H54 (cell line): ENCODE results near the gene APLNR.

Experiments
- DNase-seq: peaks from one replicate; pipeline ENCODE4 v3.0.0; 2011; ENCODE audit warnings: low spot score, mixed read lengths; ENCODE audit not compliant: insufficient read length
- FAIRE-seq: peaks from 3 replicates; lab custom pipeline; 2011; peaks lifted over from hg19 to GRCh38; lab: Jason Lieb, UNC
- POLR2A ChIP-seq: IDR thresholded peaks from 2 replicates; pipeline ENCODE4 v1.6.1; 2011; ENCODE audit warnings: low read depth, mild to moderate bottlenecking, low read length

Gene APLNR

DNA sequence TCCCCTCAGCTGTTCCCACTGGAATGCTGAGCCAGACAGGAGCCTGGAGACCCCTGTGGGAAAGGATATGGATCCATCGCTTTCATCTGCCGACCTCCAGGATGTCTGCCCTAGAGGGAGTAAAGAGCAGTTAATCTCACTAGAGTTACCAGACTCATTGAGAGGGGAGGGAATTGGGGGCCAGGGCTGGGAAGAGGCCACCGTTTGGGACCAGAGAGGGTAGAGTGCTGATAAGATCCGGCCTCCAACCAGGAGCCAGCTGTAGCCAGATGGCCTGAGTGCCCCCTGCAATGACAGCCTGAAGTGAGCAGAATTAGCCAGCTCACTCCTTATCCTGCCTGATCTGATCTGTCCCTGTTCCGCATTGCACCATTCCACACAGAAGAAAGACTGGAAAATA, 3.7 kb upstream of the APLNR start:
- TF ChIP-seq POLR2A: no peak
- FAIRE-seq (no peak), DNase-seq (no peak)

DNA sequence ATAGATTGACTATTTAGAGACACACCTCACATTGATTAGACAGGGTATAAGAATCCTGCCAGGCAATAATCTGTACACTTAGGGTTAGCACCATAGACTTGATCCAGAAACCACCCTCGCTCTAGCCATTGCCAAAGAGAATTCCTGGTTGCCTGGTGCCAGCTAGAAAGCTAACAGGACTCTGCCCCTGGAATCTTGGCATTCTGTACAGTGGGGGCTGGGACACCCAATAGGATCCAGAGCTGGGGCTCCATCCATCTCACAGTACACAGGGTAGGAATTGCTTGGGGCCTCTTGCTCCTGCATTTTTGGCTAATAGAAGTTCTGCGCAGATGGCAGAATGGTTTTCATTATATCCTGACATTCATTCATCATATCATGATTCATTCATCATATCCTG, 3.0 kb upstream of the APLNR start:
- no peak for DNase-seq
- FAIRE-seq: no peak
- TF ChIP-seq POLR2A: no peak

GRCh38 chr11:57239348-57239747, 2.3 kb upstream of the APLNR start:
- no peak for TF ChIP-seq POLR2A
- FAIRE-seq (no peak), DNase-seq (no peak)

DNA sequence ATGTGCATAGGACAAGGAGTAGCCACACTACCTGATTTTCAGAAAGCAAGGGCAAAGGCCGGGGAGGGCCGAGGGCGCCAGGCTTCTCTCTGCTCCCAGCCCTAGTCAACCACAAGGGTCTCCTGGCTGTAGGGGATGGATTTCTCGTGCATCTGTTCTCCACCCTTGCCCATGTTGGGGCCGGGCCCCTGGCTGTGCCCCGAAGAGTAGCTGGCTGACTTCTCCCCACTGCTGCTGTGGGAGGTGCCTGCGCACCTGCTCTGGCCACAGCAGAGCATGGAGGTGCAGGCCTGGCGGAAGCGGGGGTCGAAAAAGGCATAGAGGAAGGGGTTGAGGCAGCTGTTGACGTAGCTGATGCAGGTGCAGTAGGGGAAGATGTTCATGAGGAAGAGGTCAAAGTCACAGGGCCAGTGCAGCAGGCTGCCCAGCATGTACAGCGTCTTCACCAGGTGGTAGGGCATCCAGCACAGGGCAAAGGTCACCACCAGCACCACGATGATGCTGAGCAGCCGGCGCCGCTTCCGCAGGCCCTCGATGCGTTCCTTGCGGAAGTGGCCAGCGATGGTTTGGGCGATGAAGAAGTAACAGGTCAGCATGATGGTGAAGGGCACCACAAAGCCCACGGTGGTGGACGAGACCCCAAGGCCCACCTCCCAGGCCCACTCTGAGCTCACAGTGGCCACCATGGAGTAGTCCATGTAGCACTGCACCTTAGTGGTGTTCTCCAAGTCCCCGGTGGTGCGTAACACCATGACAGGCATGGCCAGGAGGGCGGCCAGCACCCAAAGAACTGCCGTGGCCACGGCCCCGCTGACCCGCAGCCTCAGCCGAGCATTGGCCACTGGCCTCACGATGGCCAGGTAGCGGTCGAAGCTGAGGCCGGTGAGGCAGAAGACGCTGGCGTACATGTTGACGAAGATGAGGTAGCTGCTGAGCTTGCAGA, 1.0 kb downstream of the APLNR start:
- no peak for FAIRE-seq

DNA sequence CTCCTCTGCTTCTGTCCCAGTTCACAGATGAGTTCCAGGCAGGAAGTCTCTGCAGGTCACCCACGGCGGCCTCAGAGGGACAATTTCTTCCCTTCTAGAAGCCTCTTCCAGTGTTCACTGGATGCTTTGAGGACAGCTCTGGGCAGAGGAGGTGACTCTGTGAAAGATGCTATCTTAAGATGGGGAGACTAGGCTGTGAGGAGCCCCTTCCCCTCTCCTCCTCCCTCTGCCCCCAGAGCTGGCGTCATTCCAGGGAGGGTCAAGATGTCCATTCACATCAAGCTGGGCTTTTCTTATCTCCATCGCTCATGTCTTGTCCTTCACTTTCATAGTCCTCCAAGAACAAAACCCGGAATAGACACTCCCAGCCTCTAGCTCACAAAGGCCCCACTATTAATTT, 3.3 kb downstream of the APLNR start:
- FAIRE-seq: no peak
- DNase-seq: no peak
- TF ChIP-seq POLR2A: no peak

More for the DNA sequence above, 1.0 kb downstream of the APLNR start:
- DNase-seq: no peak
- no peak for TF ChIP-seq POLR2A

GRCh38 chr11:57231539-57232253, 5.4 kb downstream of the APLNR start:
- DNase-seq: no peak
- no peak for TF ChIP-seq POLR2A
- FAIRE-seq: no peak

DNA sequence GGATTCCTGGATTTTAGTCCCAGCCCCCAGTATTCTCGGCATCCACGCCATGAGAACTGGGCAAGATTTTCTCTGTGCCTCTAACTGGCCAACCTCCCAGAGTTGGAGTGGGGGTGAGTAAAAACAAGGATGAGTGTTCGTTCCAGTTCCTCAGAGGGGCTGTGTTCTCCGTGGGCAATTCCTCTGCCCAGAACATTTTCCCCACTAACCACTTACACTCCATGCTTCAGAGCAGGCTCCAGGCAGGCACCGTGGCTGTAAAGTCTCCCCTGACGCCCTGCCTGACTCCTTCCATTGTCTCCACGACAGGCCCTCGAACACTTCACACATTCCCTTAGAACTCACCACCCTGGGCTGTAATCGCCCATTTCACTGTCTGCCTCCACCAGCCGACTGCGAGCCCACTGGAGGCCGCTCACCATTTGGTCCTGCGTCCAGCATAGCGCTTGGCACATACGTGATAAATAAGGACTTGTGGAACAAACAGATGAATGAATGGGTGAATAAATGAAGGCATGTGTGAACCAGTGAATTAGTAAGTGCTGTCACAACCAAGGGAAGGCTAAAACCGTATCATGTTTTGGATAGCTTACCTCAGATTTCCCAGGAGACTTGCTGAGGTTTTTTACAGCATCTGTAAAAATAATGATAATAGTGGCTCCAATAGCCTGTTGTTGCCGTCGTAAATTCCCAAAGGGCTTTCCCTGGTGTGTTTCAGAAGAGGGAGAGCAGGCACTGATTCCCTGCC, 6.1 kb downstream of the APLNR start:
- TF ChIP-seq POLR2A: no peak
- DNase-seq (no peak), FAIRE-seq (no peak)

- TF ChIP-seq POLR2A: no peak
- no peak for DNase-seq
- no peak for FAIRE-seq
Observed at GRCh38 chr11:57230316-57230715, 6.7 kb downstream of the APLNR start.

- no peak for DNase-seq
- FAIRE-seq: no peak
- no peak for TF ChIP-seq POLR2A
Observed at GRCh38 chr11:57228600-57228999, 8.4 kb downstream of the APLNR start.

- DNase-seq (peak; percentile 19), FAIRE-seq (no peak)
Observed at GRCh38 chr11:57224537-57224936, 12.5 kb downstream of the APLNR start.

DNA sequence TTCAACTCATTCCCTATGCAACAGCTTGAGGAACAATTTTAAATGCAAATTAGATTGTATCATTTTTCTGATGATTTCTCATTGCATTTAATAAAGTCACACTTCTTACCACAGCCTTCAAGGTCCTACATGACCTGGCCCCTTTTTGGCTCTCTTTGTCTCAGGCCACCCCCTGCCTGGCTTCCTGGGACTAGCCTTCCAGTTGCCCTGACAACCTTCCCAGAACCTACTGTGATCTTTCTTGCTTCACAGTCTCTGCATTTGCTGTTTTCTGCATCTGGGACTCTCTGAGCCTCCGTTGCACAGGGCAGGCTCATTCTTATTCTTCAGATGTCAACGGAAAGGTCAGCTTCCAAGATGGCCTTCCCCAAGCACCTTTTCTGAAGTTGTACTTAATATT, 12.9 kb downstream of the APLNR start:
- no peak for TF ChIP-seq POLR2A
- DNase-seq: no peak
- no peak for FAIRE-seq

More at GRCh38 chr11:57224537-57224936, 12.5 kb downstream of the APLNR start:
- TF ChIP-seq POLR2A: no peak

- FAIRE-seq (no peak), DNase-seq (no peak)
- TF ChIP-seq POLR2A: no peak
Observed at GRCh38 chr11:57223601-57224000, 13.4 kb downstream of the APLNR start.

- no peak for DNase-seq
- TF ChIP-seq POLR2A: no peak
- no peak for FAIRE-seq
Observed at GRCh38 chr11:57222239-57222638, 14.8 kb downstream of the APLNR start.

GRCh38 chr11:57219021-57219627, 17.9 kb downstream of the APLNR start:
- DNase-seq (no peak), FAIRE-seq (no peak)
- TF ChIP-seq POLR2A: no peak
